ENCODE results near the gene DIAPH3.

- no peak for TF ChIP-seq POLR2A (IDR thresholded peaks at IDR 0.05)
- TF ChIP-seq CTCF (IDR thresholded peaks at IDR 0.05): no peak
Measured at GRCh38 chr13:59745392-59745788, 418.3 kb downstream of the DIAPH3 start.
